Spleen (tissue), 7 donors: ENCODE measurements around the gene SH3D19.
"Not testable (repeated sequence)": the region's sequence is repeated elsewhere in the genome, so short reads cannot be mapped to it uniquely, and the experiment has no call there.

ENCODE experiments used
- CTCF ChIP-seq, 11 experiments: fragments of 200-600 bp in 7 of 11; fragments of 450-650 bp in 4 of 11; sonication (generic) in 4 of 11; IDR thresholded peaks in 8 of 11; conservative IDR thresholded peaks in 3 of 11; 1 replicate in 7 of 11; 2 replicates in 4 of 11; pipeline versions ENCODE4 v1.4.0 to v1.8.0; 2016 to 2021; ENCODE audit warnings: antibody characterized with exemption in 11 of 11, inconsistent platforms in 4 of 11, mild to moderate bottlenecking in 1 of 11
- POLR2A ChIP-seq, 3 donors: fragments of 450-650 bp; IDR thresholded peaks; one replicate each; pipeline ENCODE4 v1.5.1; 2017; ENCODE audit warnings: antibody characterized with exemption in 3 of 3, mild to moderate bottlenecking in 1 of 3
- POLR2AphosphoS5 ChIP-seq, 3 donors: sonication (generic); formaldehyde crosslinking; IDR thresholded peaks; one replicate each; pipeline ENCODE4 v1.5.1; 2017; ENCODE audit warnings: antibody characterized with exemption in 3 of 3
- donor health status: DM: no; HTN: no; CAD: no; lungs with moderate emphysema.
- donor health status: DM: no; HTN: no; CAD: no.
- donor health status: DM: no; HTN: no; CAD: no.

- TF ChIP-seq CTCF (IDR thresholded peaks at IDR 0.05 in 8 of 11, conservative IDR thresholded peaks at IDR 0.05 in 3 of 11); POLR2AphosphoS5 (IDR thresholded peaks at IDR 0.05); POLR2A (IDR thresholded peaks at IDR 0.05): not testable (repeated sequence)
Observed at GRCh38 chr4:151255680-151256079, 69.7 kb downstream of the SH3D19 start.
